Tibial nerve (tissue), 3 donors: ENCODE measurements around the gene ZNF362.

Experiments used
- POLR2A ChIP-seq, 2 donors: fragments of 450-650 bp; IDR thresholded peaks; one replicate each; pipeline ENCODE4 v1.6.1; 2017; ENCODE audit warnings: antibody characterized with exemption in 2 of 2, mild to moderate bottlenecking in 2 of 2, moderate library complexity in 2 of 2
- TF ChIP-seq, protein P1 (sequence below), 5 experiments: fragments of 200-600 bp in 3 of 5; fragments of 450-650 bp in 2 of 5; sonication (generic) in 3 of 5; IDR thresholded peaks; one replicate each; pipeline ENCODE4 v1.5.1; 2016 to 2019; ENCODE audit warnings: antibody characterized with exemption in 5 of 5, mild to moderate bottlenecking in 3 of 5, moderate library complexity in 2 of 5

- no peak for TF ChIP-seq POLR2A (IDR thresholded peaks at IDR 0.05)
- TF ChIP-seq, protein P1, sequence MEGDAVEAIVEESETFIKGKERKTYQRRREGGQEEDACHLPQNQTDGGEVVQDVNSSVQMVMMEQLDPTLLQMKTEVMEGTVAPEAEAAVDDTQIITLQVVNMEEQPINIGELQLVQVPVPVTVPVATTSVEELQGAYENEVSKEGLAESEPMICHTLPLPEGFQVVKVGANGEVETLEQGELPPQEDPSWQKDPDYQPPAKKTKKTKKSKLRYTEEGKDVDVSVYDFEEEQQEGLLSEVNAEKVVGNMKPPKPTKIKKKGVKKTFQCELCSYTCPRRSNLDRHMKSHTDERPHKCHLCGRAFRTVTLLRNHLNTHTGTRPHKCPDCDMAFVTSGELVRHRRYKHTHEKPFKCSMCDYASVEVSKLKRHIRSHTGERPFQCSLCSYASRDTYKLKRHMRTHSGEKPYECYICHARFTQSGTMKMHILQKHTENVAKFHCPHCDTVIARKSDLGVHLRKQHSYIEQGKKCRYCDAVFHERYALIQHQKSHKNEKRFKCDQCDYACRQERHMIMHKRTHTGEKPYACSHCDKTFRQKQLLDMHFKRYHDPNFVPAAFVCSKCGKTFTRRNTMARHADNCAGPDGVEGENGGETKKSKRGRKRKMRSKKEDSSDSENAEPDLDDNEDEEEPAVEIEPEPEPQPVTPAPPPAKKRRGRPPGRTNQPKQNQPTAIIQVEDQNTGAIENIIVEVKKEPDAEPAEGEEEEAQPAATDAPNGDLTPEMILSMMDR (IDR thresholded peaks at IDR 0.05): no peak
Observed at GRCh38 chr1:33281554-33282303, 25.4 kb downstream of the ZNF362 start.
